Activated CD4-positive, alpha-beta T cell treated with anti-CD3 and anti-CD28 coated beads, Interleukin-2, amount 50 U/mL, for 48 hours (primary cell): ENCODE measurements around the gene MATN4.

Source experiments
- DNase-seq, 2 experiments: peaks; one replicate each; pipeline ENCODE4 v3.0.0-alpha.2; 2020

Gene MATN4

DNA sequence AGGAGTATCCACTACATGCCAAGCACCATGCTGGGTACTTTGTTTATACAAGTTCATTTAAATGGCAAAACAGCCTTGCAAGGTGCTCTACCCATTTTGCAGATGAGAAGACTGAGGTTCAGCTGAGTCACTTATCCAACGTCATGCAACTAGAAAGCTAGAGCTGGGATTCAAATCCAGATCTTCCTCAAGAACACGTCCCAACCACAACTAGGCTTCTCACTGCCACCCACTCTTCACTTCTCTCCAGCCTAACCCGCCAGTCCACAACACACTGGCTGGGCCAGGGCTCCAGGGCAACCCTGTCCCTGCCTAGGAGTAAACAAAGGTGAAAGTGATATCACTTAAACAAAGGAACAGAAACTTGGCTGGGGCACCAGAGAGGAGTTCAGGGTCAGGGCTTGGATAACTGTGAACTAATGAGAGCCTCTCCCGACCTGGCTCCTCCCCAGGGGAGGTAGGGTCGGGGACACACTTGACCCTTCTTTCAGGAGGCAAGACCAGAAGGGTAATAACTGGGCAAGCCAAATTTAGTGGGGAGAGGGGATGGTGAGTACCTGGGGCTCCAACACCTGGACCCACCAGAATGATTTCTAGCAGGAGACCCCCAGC lies 32.2 kb upstream of the MATN4 start:
- DNase-seq = no peak

DNA sequence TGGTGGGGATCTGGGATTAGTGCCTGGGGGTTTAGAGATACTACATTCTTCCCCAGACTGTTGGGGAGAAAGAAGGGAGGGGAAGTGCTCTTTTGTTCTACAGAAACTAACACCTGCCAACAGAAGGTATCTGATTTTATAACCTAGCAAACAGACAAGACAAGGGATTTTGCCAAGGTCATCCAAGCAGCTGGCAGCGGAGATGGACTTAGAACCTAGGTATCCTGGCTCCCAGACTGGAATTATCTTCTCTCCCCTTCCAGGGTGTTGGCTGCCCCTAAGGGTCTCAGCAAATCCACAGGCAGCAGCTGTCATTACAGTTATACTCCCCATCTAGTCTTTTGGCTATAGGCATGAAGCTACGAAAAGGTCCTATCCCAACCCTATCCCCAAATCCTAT lies 31.7 kb upstream of the MATN4 start:
- no peak for DNase-seq

DNA sequence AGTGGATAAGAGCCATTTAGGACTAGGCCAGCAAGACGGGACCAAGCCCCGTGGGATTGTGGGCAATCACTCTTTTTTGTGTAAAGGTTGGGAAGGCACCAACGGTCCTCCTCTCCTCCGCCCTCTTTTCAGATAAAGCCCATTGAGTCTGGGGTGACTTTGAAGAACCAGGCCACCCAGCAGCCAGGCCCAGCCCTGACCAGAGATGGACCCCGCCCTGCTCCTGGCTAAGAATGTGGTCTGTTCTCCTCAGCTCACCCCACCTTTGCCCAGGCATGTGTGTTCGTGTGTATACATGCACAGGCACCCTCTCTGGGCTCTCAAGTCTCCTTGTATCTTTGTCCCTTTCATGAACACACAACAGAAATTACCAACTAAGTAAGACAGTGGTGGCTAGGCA lies 31.0 kb upstream of the MATN4 start:
- DNase-seq = no peak

DNA sequence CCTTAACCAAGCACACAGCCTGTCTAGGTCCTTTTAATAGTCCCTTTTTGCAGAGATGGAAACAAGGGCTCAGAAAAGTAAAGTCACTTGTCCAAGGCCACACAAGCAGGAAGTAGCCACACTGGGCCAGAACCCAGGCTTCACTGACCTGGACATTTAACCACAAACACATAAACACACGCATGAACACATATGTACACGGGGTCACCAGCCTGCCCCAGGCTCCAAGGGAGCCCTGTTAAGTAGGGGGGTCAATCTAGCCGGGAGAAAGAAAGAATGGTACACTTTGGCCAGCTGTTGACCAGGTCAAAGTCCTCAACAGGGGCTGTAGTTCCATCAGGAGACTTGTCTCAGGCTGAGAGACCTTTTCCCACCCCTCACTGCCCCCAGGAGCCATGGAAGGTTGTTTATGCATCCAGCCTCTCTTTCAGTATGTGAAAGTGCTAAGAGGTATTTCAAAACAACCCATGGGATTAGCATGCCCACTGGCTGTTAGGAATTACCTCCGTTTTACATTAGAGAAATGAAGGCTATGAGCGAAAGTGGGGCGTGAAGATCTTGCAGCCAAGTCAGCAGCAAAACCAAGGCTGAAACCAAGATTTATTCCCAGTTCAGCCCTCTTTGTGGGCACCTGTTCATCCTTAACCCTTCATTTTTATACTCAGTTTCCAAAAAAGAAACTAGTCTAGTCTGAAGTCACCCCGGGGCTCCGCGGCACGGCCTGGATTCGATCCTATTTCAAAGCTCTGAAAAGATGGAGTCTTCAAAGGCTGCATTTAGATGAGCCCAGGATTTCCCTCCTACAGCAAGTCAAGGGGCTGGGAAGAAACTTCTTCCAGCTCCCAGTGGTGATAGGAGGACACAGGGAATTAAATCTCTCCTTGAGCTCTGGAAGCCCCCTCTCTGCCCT lies 30.3 kb upstream of the MATN4 start:
- DNase-seq = no peak

DNA sequence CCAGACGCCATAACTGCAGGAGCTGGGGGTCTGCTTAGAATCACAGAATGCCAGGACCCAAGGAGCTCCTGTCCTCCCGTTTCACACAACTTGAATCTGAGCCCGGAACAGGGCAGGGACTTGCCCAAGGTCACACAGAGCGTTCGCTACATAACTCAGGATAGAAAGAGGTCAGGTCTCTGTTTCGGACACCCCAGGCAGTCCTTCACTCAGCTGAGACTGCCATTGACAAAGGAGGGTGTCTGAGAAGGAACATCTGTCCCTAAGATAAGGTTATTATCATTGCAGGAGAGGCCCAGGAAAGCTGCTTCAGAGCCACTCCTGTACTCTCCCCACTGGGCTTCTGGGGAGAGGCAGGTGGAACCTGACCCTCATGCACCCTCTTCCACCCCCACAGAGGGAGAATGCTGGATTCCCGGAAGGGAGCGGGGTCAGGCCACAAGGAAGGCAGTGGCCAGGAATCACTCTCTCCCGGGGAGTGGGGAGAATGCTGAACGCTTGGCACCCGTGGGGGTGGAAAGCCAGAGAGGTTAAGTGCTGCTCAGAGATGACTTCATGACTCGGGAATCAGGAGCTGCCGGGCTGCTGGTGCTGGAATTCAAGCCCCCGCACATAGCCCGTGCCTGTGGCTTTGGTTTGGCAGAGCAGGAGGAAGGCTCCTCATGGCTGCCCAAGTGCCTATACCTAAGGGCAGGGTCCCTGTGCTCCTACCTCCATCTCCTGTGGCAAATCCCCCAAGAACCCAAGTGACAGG lies 29.4 kb upstream of the MATN4 start:
- DNase-seq = no peak

DNA sequence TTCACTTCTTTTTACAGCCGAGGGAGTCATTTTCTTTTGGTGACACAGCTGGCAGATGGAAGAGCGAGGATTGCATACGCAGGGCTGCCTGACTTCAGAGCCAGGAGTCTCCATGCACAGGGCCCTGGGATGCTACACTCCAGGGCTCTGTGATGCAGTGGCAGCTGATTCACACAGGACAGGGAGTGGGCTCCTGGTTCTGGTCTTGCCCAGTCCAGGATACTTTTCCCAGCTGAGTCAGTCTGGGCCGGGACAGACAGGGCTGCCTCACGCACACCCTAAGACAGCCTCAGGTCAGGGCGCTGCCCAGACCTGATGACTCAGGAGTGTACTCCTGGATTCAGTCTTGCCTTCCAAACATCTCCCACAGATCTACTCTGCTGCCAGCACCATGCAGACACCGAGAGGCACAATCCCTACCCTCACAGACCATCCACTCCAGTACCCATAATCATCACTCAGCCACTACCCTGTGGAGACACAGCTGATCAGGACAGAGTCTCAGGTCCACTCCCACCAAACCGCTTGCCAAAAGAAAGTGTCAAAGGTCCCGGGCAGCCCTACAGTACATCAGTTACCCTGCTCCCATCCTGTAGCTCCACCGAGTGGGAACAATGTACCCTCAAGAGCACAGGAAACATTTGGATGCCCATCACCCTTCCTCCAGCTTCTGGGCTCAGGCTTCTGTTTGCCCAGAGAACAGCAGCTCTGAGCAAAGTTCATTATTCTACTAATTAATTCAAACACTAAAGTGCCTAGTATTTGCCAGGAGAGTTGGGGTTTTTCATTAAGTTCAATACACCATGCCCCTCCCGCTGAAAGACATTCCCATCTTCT lies 28.6 kb upstream of the MATN4 start:
- DNase-seq = no peak

DNA sequence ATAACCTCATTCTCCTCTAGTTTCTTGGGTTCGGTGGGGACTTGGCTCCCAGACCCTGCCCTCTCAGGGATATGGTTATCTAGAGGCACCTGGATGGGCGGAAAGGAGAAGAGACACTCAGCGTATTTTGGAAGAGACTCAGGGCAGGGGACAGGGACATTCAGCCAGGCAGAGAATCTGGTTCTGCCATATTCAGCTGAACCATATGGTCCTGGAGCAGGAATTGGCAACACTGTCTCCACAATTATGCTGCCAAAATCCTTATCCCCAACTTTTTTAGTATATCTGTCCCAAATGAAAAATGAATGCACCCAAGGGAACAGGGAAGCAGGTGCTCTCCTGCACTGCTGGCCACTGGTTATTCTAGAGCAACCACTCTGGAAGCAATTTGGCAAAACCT lies 22.4 kb upstream of the MATN4 start:
- no peak for DNase-seq

DNA sequence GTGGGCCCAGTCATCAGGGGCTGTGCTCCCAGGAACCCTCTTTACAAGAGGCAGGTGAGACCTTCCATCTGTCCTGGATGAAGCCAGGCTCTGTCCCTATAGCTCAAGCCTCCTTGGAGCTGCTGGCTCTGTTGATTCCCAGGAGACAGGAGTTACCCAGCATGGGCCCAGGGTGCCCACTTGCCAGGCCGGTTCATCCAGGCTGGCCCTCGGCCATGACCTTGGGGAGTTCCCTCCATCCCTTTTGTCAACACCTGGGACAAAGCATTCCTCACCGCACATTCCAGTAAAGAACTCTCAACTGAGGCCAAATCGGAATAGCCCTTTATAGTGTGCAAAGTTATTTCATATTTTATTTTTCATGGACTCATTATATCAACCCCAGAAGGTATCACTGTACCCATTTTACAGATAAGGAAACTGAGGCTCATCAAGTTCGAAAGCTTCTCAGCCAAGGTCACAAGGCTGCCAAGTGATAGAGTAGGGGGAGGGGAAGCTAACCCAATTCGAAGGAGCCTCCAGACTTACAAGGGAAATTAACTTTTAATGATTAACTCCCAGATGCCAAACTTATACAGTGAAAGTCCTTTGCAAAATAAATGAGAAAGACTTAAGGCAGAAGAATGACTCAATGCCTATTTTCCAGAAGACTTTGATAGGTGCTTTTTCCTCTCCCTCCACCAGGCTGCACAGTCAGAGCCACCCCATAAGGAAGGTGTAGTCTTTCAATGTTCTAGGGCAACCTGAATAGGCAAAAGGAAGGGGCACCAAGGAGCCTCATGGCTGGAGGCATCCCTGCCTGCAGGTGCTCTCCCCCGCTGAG lies 21.6 kb upstream of the MATN4 start:
- no peak for DNase-seq

DNA sequence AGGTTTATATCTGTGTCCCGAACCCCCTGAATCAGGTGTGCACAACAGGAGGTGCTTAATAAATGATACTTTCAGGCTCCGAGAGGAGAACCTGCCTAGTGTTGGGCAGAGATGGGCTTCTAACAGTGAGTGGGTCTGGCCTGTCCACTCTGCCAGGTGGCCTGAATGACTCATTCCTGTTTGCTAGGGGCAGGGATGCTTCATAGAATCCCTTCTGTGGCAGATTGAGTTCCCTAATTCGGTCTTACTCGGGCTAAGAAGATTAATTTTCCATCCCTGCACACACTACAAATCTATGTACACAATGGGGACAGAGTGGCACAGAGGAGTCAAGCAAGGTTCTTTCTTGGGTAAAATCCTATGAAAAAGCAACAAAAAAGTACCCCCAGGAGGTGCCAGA lies 20.4 kb upstream of the MATN4 start:
- no peak for DNase-seq

DNA sequence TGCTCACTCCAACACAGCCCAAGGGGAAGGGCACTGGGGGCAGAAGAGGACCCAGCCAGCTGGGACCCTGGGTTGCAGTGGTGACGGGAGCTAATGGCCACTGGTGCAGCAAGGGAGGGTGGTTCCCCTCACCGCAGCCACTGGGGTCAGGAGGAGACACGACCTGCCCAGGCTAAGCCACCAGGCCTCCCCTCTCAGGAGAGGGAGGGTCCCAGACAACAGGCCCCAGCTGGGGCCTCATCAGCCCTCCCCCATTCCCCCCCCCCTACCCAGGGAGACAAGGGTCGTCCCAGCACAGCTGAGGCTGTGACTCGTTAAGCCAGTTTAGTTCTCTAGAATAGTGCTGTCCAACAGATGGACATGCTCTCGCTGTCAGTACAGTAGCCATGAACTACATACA lies 17.3 kb upstream of the MATN4 start:
- no peak for DNase-seq

DNA sequence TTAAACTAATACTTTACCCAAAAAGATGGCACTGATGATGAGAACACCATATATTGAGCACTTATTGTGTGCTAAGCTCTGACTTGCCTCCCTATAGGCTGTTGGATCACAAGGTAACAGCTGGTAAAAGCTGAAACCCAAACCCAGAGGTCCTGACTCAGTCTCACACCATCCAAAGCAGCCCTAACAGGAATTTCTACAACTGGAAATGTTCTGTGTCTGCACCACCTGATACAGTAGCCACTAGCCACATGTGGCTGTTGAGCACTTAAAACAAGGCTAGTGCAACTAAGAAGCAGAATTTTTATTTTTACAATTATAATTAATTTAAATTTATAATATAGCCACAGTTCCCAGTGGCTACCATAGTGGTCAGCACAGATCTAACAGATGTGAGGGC lies 15.6 kb upstream of the MATN4 start:
- DNase-seq = no peak

DNA sequence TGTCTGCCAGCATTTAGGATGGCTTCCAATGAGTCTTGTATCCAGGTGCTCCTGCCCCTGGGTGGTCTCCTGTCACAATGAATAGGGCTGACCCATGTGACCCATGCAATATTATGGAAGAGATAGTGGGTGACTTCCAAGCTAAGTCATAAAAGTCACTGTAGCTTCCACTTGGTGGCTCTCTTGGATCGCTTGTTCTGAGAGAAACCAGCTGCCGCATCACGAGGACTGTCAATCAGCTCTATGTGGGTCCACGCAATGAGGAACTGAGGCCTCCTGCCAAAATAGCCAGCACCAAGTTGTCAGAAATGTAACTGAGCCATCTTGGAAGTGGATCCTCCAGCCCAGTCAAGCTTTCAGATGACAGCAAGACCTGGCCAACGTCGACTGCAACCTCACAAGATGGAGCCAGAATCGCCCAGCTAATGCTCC lies 14.9 kb upstream of the MATN4 start:
- DNase-seq = no peak

DNA sequence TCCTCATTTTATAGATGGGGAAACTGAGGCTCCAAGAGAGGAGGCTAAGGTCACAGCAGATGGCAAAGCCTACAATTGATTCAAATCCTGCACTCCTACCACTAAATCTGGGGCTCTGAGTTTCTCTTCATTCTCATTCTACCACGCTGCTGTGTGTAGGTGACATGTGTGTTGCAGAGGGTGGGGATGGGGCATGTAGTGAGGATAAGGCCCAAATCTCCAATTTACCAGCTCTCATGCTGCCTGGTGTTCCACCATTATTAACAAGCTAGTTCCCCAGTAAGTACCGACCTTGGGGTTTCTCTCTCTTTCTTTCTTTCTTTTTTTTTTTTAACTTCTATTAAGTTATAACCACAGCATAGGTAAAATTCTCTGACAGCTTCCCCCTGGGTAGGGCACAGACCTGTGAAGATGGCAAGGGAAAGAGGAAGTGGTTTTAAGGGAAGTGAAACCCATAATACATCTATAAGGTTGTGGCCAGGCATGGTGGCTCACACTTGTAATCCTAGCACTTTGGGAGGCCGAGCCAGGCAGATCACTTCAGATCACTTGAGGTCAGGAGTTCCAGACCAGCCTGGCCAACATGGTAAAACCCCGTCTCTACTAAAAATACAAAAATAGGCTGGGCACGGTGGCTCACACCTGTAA lies 13.0 kb upstream of the MATN4 start:
- DNase-seq = no peak

DNA sequence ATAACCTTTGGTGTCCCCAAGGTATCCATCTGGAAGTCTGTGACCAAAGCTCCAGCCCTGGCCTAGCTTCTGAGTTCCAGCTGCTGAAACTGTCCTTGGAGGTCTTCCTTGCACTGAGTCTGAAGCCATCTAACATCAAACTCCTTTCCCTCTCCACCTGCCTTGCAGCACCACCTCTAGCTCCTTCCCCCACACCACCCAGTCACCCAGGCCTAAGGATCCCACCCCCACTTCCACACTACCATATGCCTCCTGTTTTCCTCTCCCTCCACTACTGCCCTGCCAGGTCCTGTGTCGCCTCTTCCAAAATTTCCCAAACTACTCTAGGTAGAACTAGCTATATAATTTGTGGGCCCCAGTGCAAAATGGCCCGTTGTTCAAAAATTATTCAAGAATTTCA lies 10.8 kb upstream of the MATN4 start:
- no peak for DNase-seq

DNA sequence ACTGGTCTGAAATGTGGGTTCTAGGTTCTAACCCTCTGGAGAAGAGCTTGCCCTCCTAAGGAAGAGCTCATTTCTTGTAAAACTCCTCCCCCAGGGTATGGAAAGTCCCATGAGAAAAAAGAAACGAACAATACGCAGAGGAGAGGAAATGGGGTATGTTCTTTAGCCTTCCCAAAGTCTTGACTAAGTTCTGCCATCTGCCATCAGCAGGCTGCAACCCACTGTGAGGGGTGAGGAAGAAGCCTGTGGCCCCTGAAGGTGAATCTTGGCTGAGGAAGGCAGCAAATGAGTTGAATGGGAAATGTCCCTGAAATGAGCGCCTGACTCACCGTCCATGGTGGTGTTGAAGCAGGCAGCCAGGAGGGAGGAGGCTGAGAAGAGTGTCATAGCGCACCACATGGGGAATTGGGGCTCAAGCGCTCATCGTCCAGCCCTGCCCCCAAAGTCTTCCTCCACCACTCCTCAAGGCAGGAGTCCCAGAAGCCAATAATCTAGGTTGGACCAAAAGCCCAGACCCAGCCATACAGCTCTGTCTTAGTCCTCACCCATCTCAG lies 10.4 kb upstream of the MATN4 start:
- DNase-seq = no peak

DNA sequence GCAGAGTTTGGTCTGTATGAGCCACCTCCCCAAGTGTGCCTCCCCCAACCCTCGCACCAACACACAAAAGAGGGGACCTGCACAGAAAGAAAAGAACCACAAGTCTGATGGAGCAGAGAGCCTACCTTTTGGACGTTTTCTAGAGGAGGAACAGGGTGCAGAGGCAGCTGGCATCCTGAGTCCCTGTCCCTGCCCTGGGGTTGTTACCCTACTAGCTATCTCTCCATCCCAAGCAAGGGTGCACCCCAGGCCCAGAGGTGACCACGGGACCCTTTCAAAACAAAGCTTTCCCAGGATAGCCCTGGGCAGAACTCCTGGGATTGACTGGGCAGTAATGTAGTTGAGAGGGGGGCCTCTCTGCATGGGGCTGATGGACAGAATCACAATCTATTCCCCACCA lies 9.7 kb upstream of the MATN4 start:
- DNase-seq = no peak

DNA sequence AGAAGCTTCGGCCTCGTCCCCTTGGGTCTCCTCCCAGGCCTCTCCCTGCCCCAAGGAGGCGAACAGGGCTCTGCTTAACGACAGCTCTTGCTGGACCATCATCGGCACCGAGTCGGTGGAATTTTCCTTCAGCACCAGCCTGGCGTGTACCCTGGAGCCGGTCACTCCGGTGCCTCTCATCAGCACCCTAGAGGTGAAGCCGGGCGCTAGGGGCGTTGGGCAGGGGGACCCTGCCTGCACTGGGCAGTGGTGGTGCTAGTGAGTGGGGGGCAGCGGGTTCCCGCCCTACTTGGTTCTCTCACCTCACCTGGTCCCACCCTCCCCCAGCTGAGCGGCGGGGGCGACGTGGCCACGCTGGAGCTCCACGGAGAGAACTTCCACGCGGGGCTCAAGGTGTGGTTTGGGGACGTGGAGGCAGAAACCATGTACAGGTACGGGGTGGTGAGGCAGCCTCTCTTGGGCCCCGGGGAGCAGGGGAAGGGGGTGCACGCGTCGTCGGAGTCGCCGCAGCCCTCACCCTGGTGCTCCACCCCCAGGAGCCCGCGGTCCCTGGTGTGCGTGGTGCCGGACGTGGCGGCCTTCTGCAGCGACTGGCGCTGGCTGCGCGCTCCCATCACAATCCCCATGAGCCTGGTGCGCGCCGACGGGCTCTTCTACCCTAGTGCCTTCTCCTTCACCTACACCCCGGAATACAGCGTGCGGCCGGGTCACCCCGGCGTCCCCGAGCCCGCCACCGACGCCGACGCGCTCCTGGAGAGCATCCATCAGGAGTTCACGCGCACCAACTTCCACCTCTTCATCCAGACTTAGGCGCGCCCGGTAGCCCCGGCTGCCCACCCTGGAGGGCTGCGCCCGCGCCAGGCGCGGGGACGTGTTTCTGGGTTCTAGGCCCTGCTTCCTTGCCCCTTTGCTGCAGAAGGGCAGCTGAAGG lies 8.3 kb upstream of the MATN4 start:
- DNase-seq = no peak

DNA sequence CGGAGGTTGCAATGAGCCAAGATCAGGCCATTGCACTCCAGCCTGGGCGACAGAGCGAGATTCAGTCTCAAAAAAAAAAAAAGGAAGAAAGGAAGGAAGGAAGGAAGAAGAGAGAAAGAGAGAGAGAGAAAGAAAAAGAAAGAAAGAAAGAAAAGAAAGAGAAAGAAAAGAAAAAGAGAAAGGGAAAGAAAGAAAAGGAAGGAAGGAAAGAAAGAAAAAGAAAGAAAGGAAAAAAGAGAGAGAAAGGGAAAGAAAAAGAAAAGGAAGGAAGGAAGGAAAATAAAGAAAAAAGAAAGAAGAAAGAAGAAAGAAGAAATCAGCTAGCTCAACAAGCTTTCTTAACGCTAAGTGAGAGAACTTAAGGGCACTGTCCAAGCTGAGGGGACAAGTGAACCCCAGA lies 7.6 kb upstream of the MATN4 start:
- no peak for DNase-seq

DNA sequence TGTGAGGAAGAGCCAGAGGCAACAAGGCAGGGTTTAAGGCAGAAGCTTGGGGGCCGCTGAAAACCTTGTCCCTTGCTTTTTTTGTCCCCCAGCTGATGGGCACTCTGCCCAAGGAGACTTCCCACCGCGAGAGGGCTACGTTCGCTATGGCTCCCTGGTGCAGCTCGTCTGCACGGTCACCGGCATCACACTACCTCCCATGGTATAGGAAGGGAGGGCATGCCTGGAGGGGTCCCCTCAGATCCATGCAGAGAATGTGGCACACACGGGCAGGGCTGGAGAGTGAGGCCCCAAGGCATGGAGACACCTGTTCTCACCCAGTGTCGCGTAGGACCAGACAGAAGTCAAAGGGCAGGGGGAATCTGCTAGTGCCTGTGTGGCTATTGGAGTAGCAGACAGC lies 5.8 kb upstream of the MATN4 start:
- no peak for DNase-seq

DNA sequence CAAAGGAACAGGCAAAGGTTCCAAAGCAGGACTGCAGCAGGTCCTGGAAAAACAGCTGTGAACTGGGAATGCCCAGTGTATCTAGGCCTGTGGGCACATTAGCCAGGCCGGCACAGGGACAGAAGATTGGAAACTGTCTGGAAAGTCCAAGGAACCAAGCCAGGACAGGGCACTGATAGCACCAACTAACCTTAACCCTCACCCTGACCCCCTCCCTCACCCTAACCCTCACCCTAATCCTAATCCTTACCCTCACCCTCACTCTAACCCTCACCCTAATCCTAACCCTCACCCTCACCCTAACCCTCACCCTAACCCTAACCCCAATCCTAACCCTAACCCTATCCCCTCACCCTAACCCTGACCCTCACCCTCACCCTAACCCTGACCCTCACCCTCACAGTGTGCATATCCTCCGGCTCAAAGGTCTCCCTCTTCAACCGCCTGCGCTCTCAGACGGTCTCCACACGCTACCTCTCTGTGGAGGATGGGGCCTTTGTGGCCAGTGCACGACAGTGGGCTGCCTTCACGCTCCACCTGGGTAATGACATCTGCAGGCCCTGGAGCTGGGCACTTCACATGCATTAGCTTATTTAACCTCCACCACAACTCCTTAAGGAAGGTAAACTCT lies 5.1 kb upstream of the MATN4 start:
- no peak for DNase-seq
